GM23338 (cell line): ENCODE data around the gene TAL2.

ENCODE experiments used
- CREB1 ChIP-seq: fragments of 250-450 bp; sonication (Bioruptor Pico); IDR thresholded peaks from 2 replicates; pipeline ENCODE4 v1.5.0; 2020; ENCODE audit warnings: low read depth, mild to moderate bottlenecking, moderate library complexity
- EZH2 ChIP-seq: fragments of 200-600 bp; sonication (generic); IDR thresholded peaks from one replicate; pipeline ENCODE4 v1.8.0; 2017; ENCODE audit warnings: antibody characterized with exemption, mild to moderate bottlenecking, low read depth; ENCODE audit not compliant: unreplicated experiment
- EZH2phosphoT487 ChIP-seq: fragments of 200-600 bp; sonication (generic); IDR thresholded peaks from one replicate; pipeline ENCODE4 v1.8.1; 2018; ENCODE audit warnings: antibody characterized with exemption; ENCODE audit not compliant: unreplicated experiment
- JUNB ChIP-seq: IDR thresholded peaks from one replicate; pipeline ENCODE4 v1.6.1; 2016; ENCODE audit warnings: antibody characterized with exemption; ENCODE audit not compliant: unreplicated experiment
- NANOG ChIP-seq: IDR thresholded peaks from 2 replicates; pipeline ENCODE4 v1.6.1; 2016; ENCODE audit warnings: antibody characterized with exemption, borderline replicate concordance
- POLR2AphosphoS5 ChIP-seq: IDR thresholded peaks from 2 replicates; pipeline ENCODE4 v1.6.1; 2016; ENCODE audit warnings: antibody characterized with exemption, low read depth
- STAT1 ChIP-seq: IDR thresholded peaks from one replicate; pipeline ENCODE4 v1.6.1; 2016; ENCODE audit warnings: antibody characterized with exemption; ENCODE audit not compliant: unreplicated experiment
- ZNF114 ChIP-seq: fragments of 250-450 bp; sonication (Bioruptor Pico); IDR thresholded peaks from 2 replicates; pipeline ENCODE4 v1.5.0; 2020; ENCODE audit warnings: mild to moderate bottlenecking, moderate library complexity
- TF ChIP-seq, protein P1 (sequence below), 2 experiments: fragments of 200-600 bp in 1 of 2; sonication (generic) in 1 of 2; conservative IDR thresholded peaks; 2 replicates each; pipeline versions ENCODE4 v1.5.1 to v1.6.1; 2016 to 2017; ENCODE audit warnings: antibody characterized with exemption in 2 of 2, low read depth in 2 of 2, mild to moderate bottlenecking in 2 of 2, moderate library complexity in 1 of 2
- TF ChIP-seq, protein P2 (sequence below): IDR thresholded peaks from 2 replicates; pipeline ENCODE4 v1.6.1; 2016; ENCODE audit warnings: antibody characterized with exemption

DNA sequence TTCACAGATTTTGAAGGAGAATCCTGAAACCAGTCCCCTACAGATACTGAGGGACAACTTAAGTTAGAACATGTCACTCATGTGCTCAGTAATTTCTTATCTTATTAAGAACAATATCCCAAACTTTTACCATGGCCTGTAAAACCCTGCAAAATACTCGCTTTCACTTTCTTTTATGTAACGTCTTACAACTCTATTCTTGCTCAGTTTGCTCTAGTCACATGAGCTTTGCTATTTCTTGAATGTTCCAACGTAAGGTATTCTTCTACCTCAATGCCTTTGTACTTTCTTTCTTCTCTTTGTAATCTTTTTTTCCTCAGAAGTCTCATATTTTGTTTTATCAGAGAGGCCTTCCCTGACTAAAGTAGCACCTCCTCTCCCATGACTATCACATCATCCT is 46.1 kb downstream of the TAL2 start:
- TF ChIP-seq EZH2 (no peak), POLR2AphosphoS5 (no peak), NANOG (no peak), EZH2phosphoT487 (no peak), ZNF114 (CRISPR knock-in tag) (no peak), JUNB (no peak), CREB1 (no peak), STAT1 (no peak)
- TF ChIP-seq, protein P1, sequence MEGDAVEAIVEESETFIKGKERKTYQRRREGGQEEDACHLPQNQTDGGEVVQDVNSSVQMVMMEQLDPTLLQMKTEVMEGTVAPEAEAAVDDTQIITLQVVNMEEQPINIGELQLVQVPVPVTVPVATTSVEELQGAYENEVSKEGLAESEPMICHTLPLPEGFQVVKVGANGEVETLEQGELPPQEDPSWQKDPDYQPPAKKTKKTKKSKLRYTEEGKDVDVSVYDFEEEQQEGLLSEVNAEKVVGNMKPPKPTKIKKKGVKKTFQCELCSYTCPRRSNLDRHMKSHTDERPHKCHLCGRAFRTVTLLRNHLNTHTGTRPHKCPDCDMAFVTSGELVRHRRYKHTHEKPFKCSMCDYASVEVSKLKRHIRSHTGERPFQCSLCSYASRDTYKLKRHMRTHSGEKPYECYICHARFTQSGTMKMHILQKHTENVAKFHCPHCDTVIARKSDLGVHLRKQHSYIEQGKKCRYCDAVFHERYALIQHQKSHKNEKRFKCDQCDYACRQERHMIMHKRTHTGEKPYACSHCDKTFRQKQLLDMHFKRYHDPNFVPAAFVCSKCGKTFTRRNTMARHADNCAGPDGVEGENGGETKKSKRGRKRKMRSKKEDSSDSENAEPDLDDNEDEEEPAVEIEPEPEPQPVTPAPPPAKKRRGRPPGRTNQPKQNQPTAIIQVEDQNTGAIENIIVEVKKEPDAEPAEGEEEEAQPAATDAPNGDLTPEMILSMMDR (conservative IDR thresholded peaks at IDR 0.05; ENCODE audit: low read depth in 2 of 2), result no peak
- TF ChIP-seq, protein P2, sequence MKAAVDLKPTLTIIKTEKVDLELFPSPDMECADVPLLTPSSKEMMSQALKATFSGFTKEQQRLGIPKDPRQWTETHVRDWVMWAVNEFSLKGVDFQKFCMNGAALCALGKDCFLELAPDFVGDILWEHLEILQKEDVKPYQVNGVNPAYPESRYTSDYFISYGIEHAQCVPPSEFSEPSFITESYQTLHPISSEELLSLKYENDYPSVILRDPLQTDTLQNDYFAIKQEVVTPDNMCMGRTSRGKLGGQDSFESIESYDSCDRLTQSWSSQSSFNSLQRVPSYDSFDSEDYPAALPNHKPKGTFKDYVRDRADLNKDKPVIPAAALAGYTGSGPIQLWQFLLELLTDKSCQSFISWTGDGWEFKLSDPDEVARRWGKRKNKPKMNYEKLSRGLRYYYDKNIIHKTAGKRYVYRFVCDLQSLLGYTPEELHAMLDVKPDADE, result no peak
